HuH-7.5 (cell line): ENCODE data around the gene HYOU1.
"Not testable (repeated sequence)": the region's sequence is repeated elsewhere in the genome, so short reads cannot be mapped to it uniquely, and the experiment has no call there.

Experiments used
- DNase-seq: peaks from one replicate; pipeline ENCODE4 v3.0.0; 2011; ENCODE audit warnings: low spot score

The HYOU1 gene

GRCh38 chr11:119041821-119042514 is 15.0 kb downstream of the HYOU1 start:
- no peak for DNase-seq

GRCh38 chr11:119039471-119039870 is 17.5 kb downstream of the HYOU1 start:
- not testable (repeated sequence) for DNase-seq

GRCh38 chr11:119038884-119039283 is 18.1 kb downstream of the HYOU1 start:
- no peak for DNase-seq

- DNase-seq, result no peak
These were observed 22.2 kb downstream of the HYOU1 start for GRCh38 chr11:119034813-119035212.

GRCh38 chr11:119033421-119033820 is 23.6 kb downstream of the HYOU1 start:
- DNase-seq, result not testable (repeated sequence)

- no peak for DNase-seq
These were observed 25.1 kb downstream of the HYOU1 start for GRCh38 chr11:119031912-119032280.

GRCh38 chr11:119030329-119031047 is 26.5 kb downstream of the HYOU1 start, which contains the start of gene SLC37A4:
TSS of gene SLC37A4 (minus strand) at chr11:119030877.
- DNase-seq, result peak; percentile 87

- DNase-seq, result no peak
These were observed 27.0 kb downstream of the HYOU1 start for GRCh38 chr11:119030029-119030328.

GRCh38 chr11:119029340-119030028 is 27.5 kb downstream of the HYOU1 start:
- peak; percentile 67 for DNase-seq

- DNase-seq, result no peak
These were observed 28.0 kb downstream of the HYOU1 start for GRCh38 chr11:119029069-119029339.

- DNase-seq, result no peak
These were observed 28.5 kb downstream of the HYOU1 start for GRCh38 chr11:119028346-119029068.

GRCh38 chr11:119027561-119028345 is 29.3 kb downstream of the HYOU1 start:
- DNase-seq, result no peak

- DNase-seq, result no peak
These were observed 30.0 kb downstream of the HYOU1 start for GRCh38 chr11:119026970-119027369.

- no peak for DNase-seq
These were observed 30.8 kb downstream of the HYOU1 start for GRCh38 chr11:119025978-119026766.

GRCh38 chr11:119025541-119025940 is 31.5 kb downstream of the HYOU1 start:
- no peak for DNase-seq

- no peak for DNase-seq
These were observed 31.9 kb downstream of the HYOU1 start for GRCh38 chr11:119025099-119025473.

GRCh38 chr11:119024430-119025098 is 32.4 kb downstream of the HYOU1 start:
- DNase-seq, result no peak

GRCh38 chr11:119023741-119024140 is 33.3 kb downstream of the HYOU1 start:
- DNase-seq, result no peak

GRCh38 chr11:119021631-119022030 is 35.4 kb downstream of the HYOU1 start:
- DNase-seq, result no peak

- DNase-seq, result no peak
These were observed 37.0 kb downstream of the HYOU1 start for GRCh38 chr11:119019996-119020395.
